ENCODE results near the gene TNN. TPM values are rescaled to one million over a fixed set of nuclear protein-coding genes. Genes with fewer than 3 reads are reported as not detected.
"Not testable (repeated sequence)": the region's sequence is repeated elsewhere in the genome, so short reads cannot be mapped to it uniquely, and the experiment has no call there.

The TNN gene, protein sequence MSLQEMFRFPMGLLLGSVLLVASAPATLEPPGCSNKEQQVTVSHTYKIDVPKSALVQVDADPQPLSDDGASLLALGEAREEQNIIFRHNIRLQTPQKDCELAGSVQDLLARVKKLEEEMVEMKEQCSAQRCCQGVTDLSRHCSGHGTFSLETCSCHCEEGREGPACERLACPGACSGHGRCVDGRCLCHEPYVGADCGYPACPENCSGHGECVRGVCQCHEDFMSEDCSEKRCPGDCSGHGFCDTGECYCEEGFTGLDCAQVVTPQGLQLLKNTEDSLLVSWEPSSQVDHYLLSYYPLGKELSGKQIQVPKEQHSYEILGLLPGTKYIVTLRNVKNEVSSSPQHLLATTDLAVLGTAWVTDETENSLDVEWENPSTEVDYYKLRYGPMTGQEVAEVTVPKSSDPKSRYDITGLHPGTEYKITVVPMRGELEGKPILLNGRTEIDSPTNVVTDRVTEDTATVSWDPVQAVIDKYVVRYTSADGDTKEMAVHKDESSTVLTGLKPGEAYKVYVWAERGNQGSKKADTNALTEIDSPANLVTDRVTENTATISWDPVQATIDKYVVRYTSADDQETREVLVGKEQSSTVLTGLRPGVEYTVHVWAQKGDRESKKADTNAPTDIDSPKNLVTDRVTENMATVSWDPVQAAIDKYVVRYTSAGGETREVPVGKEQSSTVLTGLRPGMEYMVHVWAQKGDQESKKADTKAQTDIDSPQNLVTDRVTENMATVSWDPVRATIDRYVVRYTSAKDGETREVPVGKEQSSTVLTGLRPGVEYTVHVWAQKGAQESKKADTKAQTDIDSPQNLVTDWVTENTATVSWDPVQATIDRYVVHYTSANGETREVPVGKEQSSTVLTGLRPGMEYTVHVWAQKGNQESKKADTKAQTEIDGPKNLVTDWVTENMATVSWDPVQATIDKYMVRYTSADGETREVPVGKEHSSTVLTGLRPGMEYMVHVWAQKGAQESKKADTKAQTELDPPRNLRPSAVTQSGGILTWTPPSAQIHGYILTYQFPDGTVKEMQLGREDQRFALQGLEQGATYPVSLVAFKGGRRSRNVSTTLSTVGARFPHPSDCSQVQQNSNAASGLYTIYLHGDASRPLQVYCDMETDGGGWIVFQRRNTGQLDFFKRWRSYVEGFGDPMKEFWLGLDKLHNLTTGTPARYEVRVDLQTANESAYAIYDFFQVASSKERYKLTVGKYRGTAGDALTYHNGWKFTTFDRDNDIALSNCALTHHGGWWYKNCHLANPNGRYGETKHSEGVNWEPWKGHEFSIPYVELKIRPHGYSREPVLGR (N-terminal part only)
- 0.29 TPM in 1 of 2 replicates, not detected in the other for total RNA-seq (2014; rRNA removed; shearing (Covaris generic))

GRCh38 chr1:175067362-175068106 lies at the start of gene TNN:
TNN (plus strand) TSS chr1:175067833; CDS start chr1:175077419, 9,586 bp downstream.
- DNase-seq (ENCODE audit: low read depth), result no peak

DNA sequence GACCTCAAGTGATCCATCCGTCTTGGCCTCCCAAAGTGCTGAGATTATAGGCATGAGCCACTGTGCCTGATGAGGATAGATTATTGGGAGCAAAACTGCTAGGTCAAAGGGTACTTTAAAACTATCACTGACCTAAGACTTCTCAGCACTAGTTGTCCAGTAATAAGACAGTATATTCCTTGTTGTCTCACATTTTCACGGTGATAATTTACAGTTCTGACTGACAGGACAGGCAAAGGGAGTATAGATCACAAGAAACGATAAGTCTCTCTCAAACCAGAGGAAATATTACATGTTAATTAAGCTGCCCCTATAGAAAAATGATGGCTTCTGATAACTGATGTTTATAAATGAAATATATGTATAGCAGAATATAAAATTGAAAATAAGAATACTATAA lies 48.1 kb upstream of the TNN start:
- DNase-seq (ENCODE audit: low read depth), result no peak

DNA sequence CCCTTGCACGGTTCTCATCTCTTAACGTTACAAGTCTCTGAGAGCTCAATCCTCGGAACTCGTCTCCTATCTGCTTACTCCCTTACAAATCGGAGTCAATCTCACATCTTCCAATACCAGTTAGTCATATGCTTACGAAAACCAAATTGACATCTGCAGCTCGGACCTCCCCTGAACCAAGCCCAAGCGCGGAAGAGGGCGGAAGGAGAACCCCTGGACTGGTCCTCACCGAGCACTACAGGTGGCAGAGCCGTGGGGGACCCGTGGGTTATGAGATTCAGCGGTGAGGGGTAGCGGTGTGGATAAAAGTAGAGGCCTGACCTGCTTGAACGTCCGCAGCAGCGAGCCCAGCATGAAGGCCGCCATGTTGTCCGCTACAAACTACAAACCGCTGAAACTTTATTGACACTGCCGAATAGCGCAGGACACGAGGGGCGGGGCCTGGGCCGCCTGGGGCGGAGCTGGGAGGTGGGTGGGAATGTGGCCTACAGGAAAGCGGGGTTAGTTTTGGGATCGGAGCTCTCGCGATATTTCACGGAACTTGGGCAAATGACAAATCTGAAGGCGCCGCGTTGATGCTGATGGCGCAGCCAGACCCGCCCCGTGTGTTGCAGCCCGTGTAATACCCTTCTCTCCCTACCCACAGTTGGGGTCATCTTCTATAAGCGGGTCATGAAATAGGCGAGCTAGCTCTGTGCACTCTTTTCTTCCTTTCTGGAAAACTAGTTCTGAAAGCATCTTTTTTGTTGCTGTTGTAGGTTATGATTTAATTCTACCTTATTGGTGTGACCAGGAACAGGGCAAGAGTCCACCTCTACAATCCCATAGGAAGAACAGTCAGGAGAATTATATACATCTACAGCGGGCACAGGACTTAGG lies 44.4 kb upstream of the TNN start, which contains the start of gene MRPS14:
Gene MRPS14 (minus strand): TSS at position 383 of the 879 bp plus-strand sequence. CDS start 17 bp downstream, at position 366.
- peak; percentile 97 for DNase-seq (ENCODE audit: low read depth)

- not testable (repeated sequence) for DNase-seq (ENCODE audit: low read depth)
Measured at GRCh38 chr1:175023922-175024242, 43.8 kb upstream of the TNN start.

DNA sequence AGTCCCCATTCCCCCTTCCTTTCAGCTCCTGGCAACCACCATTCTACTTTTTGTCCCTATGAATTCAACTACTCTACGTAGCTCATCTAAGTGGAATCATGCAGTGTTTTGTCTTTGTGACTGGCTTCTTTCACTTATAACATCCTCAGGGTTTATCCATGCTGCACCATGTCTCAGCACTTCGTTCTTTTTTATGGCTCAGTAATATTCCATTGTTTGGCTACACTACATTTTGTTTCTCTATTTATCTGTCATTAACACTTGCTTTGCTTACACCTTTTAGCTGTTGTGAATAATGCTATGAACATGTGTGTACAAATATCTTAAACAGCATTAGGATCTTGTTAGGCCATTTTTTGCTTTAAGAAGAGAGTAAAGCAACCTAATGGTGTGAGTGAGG lies 42.9 kb upstream of the TNN start:
- no peak for DNase-seq (ENCODE audit: low read depth)

- DNase-seq (ENCODE audit: low read depth), result no peak
Measured at GRCh38 chr1:175033953-175034352, 33.7 kb upstream of the TNN start.

DNA sequence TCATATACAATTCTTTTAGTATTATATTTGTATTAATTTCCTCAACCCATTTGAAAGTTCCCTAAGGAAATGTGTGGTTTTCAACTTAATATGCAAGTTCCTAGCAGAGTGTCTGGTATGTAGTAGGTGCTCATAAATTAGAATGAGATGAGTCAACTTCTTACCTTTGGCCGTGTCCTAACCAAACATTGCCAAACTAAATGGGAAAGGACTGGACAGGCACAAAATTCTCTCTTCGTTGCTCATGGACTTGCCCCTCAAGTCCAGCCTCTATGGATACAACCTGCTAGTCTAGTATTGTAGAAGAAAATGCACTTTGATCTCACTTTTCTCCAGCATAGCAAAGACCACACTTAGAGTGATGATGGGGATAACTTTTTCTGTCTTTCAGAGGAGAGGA lies 32.9 kb upstream of the TNN start:
- DNase-seq (ENCODE audit: low read depth), result no peak

GRCh38 chr1:175035865-175036264 lies 31.8 kb upstream of the TNN start:
- DNase-seq (ENCODE audit: low read depth), result no peak

DNA sequence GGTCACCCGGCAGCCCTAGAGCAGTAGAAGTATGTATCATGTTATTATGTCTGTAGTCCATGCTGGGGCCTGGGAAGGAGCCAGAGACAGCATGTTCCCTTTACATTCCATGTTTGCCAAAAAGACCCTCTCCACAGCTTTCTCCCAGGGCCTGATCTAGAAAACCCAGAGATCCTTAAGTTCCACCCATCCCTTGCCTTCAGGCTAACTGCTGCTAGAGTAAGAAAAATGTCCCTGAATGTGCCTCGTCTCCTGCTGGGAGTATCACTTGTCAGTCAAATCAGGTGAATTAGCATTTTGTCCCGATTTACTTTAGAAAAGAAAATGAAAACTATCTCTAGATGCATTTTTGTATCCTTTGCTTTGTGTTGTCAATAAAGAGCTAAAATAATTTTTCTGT lies 31.2 kb upstream of the TNN start:
- DNase-seq (ENCODE audit: low read depth), result no peak

- DNase-seq (ENCODE audit: low read depth), result no peak
Measured at GRCh38 chr1:175037416-175037815, 30.2 kb upstream of the TNN start.

DNA sequence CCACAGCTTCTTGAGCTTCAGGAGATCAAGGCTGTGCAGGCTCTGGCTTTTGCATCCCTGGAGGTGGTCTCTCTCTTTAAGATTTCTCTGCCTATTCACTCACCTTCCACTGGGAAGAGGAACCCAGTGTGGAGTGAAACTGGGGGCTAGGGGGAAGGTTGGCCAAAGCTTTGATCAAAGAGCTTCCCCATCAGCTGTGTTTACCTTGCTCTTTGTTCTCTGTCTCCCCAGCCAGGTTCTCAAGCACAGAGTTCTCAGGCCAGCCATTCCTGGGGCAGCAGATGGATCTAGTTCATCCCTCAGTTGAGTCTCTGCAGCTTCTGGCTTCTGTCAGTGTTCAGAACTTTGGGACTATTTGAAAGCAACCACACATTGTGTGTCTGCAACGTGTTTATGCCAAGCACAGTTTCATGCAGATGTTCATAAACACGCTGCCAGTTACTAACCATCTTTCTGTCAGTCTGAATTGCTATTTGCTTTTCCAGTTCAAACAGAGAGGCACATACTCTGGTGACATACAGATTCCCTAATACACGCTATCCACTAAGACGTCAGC lies 27.2 kb upstream of the TNN start:
- no peak for DNase-seq (ENCODE audit: low read depth)

- no peak for DNase-seq (ENCODE audit: low read depth)
Measured at GRCh38 chr1:175042650-175043049, 25.0 kb upstream of the TNN start.

DNA sequence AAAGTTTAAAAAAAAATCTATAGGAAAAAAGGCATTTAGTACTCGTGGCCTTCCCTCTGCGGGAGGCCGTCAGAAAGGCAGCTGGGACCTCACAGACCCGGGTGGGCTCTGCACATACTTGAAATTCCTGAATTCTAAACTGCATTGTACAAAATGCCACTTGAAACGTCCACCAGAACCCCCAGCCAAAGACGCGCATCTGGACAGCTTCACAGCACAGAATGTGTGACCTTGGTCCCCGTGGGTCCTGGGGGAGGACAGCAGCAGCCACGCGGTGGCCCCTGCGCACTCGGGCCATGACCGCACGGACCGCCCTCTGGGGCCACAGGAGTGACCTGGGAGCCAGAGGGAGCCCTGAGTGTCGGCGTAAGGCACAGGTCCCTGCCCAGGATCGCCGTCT lies 23.8 kb upstream of the TNN start:
- no peak for DNase-seq (ENCODE audit: low read depth)

DNA sequence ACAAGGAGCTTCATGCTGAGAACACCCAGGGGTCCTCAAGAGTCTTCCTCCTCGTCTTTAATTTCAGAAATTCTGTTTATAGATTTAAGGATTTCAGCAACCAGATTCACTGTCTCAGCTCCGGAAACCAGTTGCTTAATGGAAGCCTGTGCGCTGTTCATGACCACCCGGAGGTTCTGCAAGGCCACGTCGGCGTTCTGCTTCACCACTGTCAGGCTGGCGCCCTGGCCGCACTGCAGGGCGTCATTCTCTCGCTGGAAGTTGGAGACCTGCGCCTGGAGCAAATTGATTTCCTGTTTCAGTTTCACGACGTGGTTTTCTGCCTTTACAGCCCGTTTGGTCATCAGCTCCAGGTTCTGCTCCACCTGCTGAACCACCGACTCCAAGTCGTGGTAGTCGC lies 23.0 kb upstream of the TNN start:
- not testable (repeated sequence) for DNase-seq (ENCODE audit: low read depth)

DNA sequence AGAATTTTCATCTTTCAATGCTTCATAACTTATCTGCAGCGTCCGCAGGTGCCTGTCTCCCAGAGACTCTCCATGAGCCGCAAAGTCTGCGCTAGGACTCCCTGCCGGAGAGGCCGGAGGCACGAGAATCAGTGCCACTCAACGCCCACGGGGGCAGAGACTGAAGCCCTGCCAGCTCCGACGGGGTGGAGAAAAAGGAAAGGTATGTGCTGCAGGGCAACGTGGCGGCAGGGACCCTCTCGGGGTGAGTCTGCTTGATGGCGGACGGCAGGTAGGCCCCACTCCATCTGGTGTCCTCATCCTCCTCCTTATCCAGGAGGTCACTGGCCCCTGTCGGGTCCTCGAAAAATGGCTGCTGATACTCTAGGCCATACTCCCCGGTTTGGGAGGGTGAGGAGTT lies 22.5 kb upstream of the TNN start:
- DNase-seq (ENCODE audit: low read depth), result no peak

GRCh38 chr1:175045519-175045918 lies 22.1 kb upstream of the TNN start:
- no peak for DNase-seq (ENCODE audit: low read depth)

GRCh38 chr1:175050992-175051391 lies 16.6 kb upstream of the TNN start:
- DNase-seq (ENCODE audit: low read depth), result no peak

DNA sequence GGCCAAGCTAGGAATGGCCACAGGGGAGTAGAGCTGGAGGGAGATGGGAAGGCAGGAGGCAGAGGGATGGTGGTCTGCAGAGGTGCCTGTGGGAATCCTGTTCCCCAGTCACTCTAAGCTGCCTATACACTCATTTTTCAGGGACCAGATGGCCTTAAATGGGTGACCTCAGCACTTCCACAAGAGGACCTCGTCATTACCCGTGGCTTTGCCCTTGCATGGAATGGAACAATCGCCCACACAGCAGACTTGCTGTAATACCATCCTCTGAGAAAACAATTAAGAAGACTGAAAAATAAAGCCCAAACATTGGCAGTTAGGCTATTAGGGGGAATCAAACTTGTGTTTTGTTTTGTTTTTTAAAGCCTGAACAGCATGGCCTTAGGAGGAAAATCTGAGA lies 12.9 kb upstream of the TNN start:
- DNase-seq (ENCODE audit: low read depth), result peak; percentile 27

DNA sequence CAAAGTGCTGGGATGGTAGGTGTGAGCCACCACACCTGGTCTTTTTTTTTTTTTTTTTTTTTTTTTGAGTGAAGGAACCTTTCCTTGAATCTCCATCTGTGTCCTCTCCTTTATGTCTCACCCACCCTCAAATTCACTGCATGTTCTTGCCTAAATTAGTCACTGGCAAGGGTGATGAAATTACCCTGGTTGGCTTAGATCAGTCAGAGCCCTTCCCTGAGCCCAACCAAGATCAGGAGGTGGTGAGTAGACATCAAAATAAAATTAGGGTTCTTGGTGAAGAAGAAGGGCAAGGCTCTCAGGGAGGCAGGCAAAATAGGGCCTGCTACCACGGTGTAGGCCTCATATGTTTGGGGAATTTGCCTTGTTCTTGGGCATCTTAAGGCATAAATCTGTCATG lies 5.3 kb upstream of the TNN start:
- no peak for DNase-seq (ENCODE audit: low read depth)

DNA sequence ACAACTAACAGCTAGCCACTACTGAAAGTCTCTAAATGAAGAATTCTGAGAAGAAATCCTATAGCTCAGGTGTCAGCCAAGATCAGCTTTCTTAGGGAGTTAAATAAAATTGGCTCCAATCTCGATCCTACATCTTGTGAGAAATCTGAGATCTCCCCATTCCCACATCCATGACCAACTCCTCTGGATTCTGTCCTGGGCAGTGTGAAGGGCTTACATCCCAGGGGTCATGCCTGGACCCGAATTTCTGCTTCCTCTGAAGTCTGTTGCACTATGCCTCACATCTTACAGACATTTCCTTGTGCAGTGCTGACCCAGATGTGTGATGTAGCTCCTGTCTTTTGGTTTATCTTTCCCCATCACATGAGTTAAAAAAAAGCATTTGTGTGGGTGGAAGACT lies 4.8 kb upstream of the TNN start:
- no peak for DNase-seq (ENCODE audit: low read depth)
